Trophoblast cell (in vitro differentiated cells and primary cell): ENCODE results near the gene ATG7.
A peak's percentile ranks its signal among the peaks of the same experiment; 100 is the strongest.

Experiments
- DNase-seq, 2 donors: peaks; one replicate each; pipeline ENCODE4 v3.0.0-alpha.2; 2016
- H2AFZ ChIP-seq: 2 replicates; pipeline ENCODE4 v1.6.1; 2013; ENCODE audit warnings: low read length, moderate library complexity, mild to moderate bottlenecking; ENCODE audit not compliant: insufficient read depth, poor library complexity
- H2AK5ac ChIP-seq: 2 replicates; pipeline ENCODE4 v1.6.1; 2013; ENCODE audit warnings: mild to moderate bottlenecking, low read length
- H2BK120ac ChIP-seq: 2 replicates; pipeline ENCODE4 v1.6.1; 2013; ENCODE audit warnings: low read length, mild to moderate bottlenecking, moderate library complexity; ENCODE audit not compliant: insufficient read depth, poor library complexity
- H2BK12ac ChIP-seq: 2 replicates; pipeline ENCODE4 v1.6.1; 2013; ENCODE audit warnings: mild to moderate bottlenecking, low read length, moderate library complexity
- H2BK5ac ChIP-seq: 2 replicates; pipeline ENCODE4 v1.6.1; 2013; ENCODE audit warnings: low read length, low read depth, moderate library complexity, mild to moderate bottlenecking; ENCODE audit not compliant: poor library complexity
- H3K14ac ChIP-seq: 2 replicates; pipeline ENCODE4 v1.6.1; 2013; ENCODE audit warnings: mild to moderate bottlenecking, low read length
- H3K18ac ChIP-seq: 2 replicates; pipeline ENCODE4 v1.6.1; 2013; ENCODE audit warnings: mild to moderate bottlenecking, low read length
- H3K23ac ChIP-seq: 2 replicates; pipeline ENCODE4 v1.6.1; 2013; ENCODE audit warnings: low read length
- H3K27ac ChIP-seq: 2 replicates; pipeline ENCODE4 v1.5.1; 2013; ENCODE audit warnings: low read depth, mild to moderate bottlenecking, inconsistent platforms, low read length, moderate library complexity
- H3K27me3 ChIP-seq: 2 replicates; pipeline ENCODE4 v1.6.1; 2013; ENCODE audit warnings: inconsistent platforms, mild to moderate bottlenecking, low read length, moderate library complexity; ENCODE audit not compliant: insufficient read depth
- H3K36me3 ChIP-seq, 2 experiments: 1 replicate in 1 of 2; 2 replicates in 1 of 2; pipeline ENCODE4 v1.6.1; 2013; ENCODE audit warnings: low read length in 2 of 2, mild to moderate bottlenecking in 2 of 2, moderate library complexity in 1 of 2; ENCODE audit not compliant: insufficient read depth in 2 of 2, control insufficient read depth in 1 of 2
- H3K4ac ChIP-seq: 2 replicates; pipeline ENCODE4 v1.6.1; 2013; ENCODE audit warnings: low read depth, mild to moderate bottlenecking, low read length, moderate library complexity
- H3K4me1 ChIP-seq, 2 experiments: 1 replicate in 1 of 2; 2 replicates in 1 of 2; pipeline ENCODE4 v1.6.1; 2013; ENCODE audit warnings: low read length in 2 of 2, mild to moderate bottlenecking in 2 of 2, moderate library complexity in 1 of 2; ENCODE audit not compliant: insufficient read depth in 2 of 2, control insufficient read depth in 1 of 2
- H3K4me2 ChIP-seq: 2 replicates; pipeline ENCODE4 v1.6.1; 2013; ENCODE audit warnings: inconsistent platforms, mild to moderate bottlenecking, low read length, moderate library complexity
- H3K4me3 ChIP-seq: 2 replicates; pipeline ENCODE4 v1.5.1; 2013; ENCODE audit warnings: mild to moderate bottlenecking, low read depth, low read length, inconsistent platforms
- H3K79me1 ChIP-seq: one replicate; pipeline ENCODE4 v1.6.1; 2013; ENCODE audit warnings: low read length
- H3K79me2 ChIP-seq: 2 replicates; pipeline ENCODE4 v1.6.1; 2013; ENCODE audit warnings: low read length, mild to moderate bottlenecking; ENCODE audit not compliant: control insufficient read depth, insufficient read depth, poor library complexity
- H3K9ac ChIP-seq: 2 replicates; pipeline ENCODE4 v1.6.1; 2013; ENCODE audit warnings: mild to moderate bottlenecking, low read length
- H3K9me3 ChIP-seq: 2 replicates; pipeline ENCODE4 v1.6.1; 2013; ENCODE audit warnings: low read depth, mild to moderate bottlenecking, control low read depth, inconsistent platforms, low read length; ENCODE audit not compliant: insufficient read depth
- H4K12ac ChIP-seq: 2 replicates; pipeline ENCODE4 v1.6.1; 2013; ENCODE audit warnings: low read depth, mild to moderate bottlenecking, low read length, moderate library complexity
- H4K8ac ChIP-seq: 2 replicates; pipeline ENCODE4 v1.6.1; 2013; ENCODE audit warnings: low read depth, mild to moderate bottlenecking, low read length, moderate library complexity
- H4K91ac ChIP-seq: one replicate; pipeline ENCODE4 v1.6.1; 2013; ENCODE audit warnings: low read depth, mild to moderate bottlenecking, low read length, moderate library complexity
- WGBS: extraction: QIAGEN DNeasy Blood & Tissue Kit; methylation state at CpG from one replicate; pipeline ENCODE4 v1.1.7; 2013; ENCODE audit warnings: missing lambda C conversion rate; ENCODE audit not compliant: insufficient read length, insufficient coverage; ENCODE audit errors: extremely low coverage; 5-methylcytosine and 5-hydroxymethylcytosine counted together

Gene ATG7

DNA sequence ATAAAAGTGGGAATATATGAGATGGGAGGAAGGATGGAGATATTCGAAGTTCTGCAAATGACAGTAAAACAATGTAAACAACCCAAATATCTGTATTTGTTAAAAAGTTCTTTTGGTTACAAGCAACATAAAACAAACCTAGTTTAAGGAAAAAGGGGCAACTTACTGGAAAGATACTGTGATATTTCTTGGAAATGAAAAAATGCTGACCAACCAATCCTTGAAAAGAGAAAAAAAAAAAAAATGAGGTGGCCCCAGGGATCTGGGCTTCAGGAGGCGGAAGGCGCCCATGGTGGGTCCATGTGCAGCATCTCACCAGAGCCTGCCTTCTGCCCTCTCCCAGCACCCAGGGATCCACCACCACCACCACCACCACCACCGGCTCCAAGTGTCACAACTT is 312.4 kb downstream of the ATG7 start:
- Histone ChIP-seq H4K91ac (no peak overlapping the region), H3K4ac (no peak overlapping the region), H3K79me2 (peaks cover 13% of the 10 kb centered on the region), H2AK5ac (no peak overlapping the region), H2BK120ac (no peak overlapping the region), H3K18ac (no peak overlapping the region), H4K8ac (no peak overlapping the region), H3K4me3 (no peak overlapping the region), H2BK5ac (no peak overlapping the region), H3K4me2 (no peak overlapping the region), H3K23ac (no peak overlapping the region), H4K12ac (no peak overlapping the region), H2BK12ac (no peak overlapping the region), H3K79me1 (peaks cover 8% of the 10 kb centered on the region), H3K4me1 (peaks cover 26 to 33% of the 10 kb centered on the region in 2 experiments), H2AFZ (no peak overlapping the region), H3K9ac (no peak overlapping the region), H3K14ac (no peak overlapping the region), H3K27ac (no peak overlapping the region), H3K27me3 (no peaks in the 10 kb centered on the region), H3K9me3 (no peaks in the 10 kb centered on the region), H3K36me3 (peaks cover 6 to 8% of the 10 kb centered on the region in 2 experiments)
- WGBS = no CpG with 5 or more reads among the region's 4 CpGs
- no peak for DNase-seq

- Histone ChIP-seq H4K91ac (no peak overlapping the region), H4K12ac (no peak overlapping the region), H3K27me3 (no peaks in the 10 kb centered on the region), H3K18ac (peak overlapping the region; percentile 22), H3K14ac (no peak overlapping the region), H2BK5ac (no peak overlapping the region), H3K4me3 (no peak overlapping the region), H3K9ac (no peak overlapping the region), H3K27ac (no peak overlapping the region), H3K23ac (no peak overlapping the region), H3K4ac (peak overlapping the region; percentile 49), H3K4me1 (peaks cover 27 to 40% of the 10 kb centered on the region in 2 experiments), H3K79me2 (peaks cover 16% of the 10 kb centered on the region), H3K9me3 (no peaks in the 10 kb centered on the region), H2BK12ac (no peak overlapping the region), H2AFZ (no peak overlapping the region), H2AK5ac (no peak overlapping the region), H3K36me3 (peaks cover 6 to 8% of the 10 kb centered on the region in 2 experiments), H4K8ac (no peak overlapping the region), H2BK120ac (no peak overlapping the region), H3K4me2 (no peak overlapping the region), H3K79me1 (peaks cover 17% of the 10 kb centered on the region)
- no peak for DNase-seq
- WGBS = no CpG with 5 or more reads among the region's 12 CpGs
Measured at GRCh38 chr3:11587766-11588165, 315.6 kb downstream of the ATG7 start.

DNA sequence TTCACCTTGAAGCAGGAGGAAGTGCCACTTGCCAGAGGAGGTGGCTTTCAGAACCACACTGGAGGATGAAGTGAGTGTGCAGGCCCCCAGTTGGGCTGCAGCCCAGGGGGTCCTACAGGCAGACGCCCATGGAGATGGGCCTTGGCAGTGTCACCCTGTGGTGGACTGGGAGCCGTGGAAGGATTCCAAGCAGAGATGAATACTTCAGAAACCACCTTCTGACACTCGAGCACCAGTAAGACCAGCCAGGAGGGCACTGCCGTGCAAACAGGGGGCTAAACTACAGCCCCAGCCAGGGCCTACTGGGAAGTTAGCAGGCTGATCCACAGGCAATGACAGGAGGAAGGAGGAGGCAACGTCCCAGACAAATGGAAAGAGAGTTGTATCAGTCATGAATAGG is 316.1 kb downstream of the ATG7 start:
- H3K9me3 ChIP-seq = no peaks in the 10 kb centered on the region
- H2BK12ac ChIP-seq = peak overlapping the region; percentile 51
- no peak overlapping the region for H3K14ac ChIP-seq
- H3K27me3 ChIP-seq = no peaks in the 10 kb centered on the region
- DNase-seq = no peak
- peaks cover 25 to 39% of the 10 kb centered on the region in 2 experiments for H3K4me1 ChIP-seq
- H2AK5ac ChIP-seq = peak overlapping the region; percentile 28
- no peak overlapping the region for H2BK5ac ChIP-seq
- no peak overlapping the region for H3K4me3 ChIP-seq
- H2AFZ ChIP-seq = no peak overlapping the region
- peaks cover 16% of the 10 kb centered on the region for H3K79me2 ChIP-seq
- H3K4me2 ChIP-seq = no peak overlapping the region
- H2BK120ac ChIP-seq = no peak overlapping the region
- peaks cover 6 to 8% of the 10 kb centered on the region in 2 experiments for H3K36me3 ChIP-seq
- H4K91ac ChIP-seq = no peak overlapping the region
- peak overlapping the region; percentile 49 for H3K4ac ChIP-seq
- H3K27ac ChIP-seq = no peak overlapping the region
- H3K23ac ChIP-seq = no peak overlapping the region
- H4K8ac ChIP-seq = no peak overlapping the region
- WGBS = no CpG with 5 or more reads among the region's 5 CpGs
- peaks cover 17% of the 10 kb centered on the region for H3K79me1 ChIP-seq
- H3K18ac ChIP-seq = peak overlapping the region; percentile 22
- H4K12ac ChIP-seq = no peak overlapping the region
- no peak overlapping the region for H3K9ac ChIP-seq

- Histone ChIP-seq H2AK5ac (peak overlapping the region; percentile 28), H3K23ac (no peak overlapping the region), H2BK12ac (peak overlapping the region; percentile 51), H3K14ac (no peak overlapping the region), H3K4me2 (no peak overlapping the region), H4K12ac (no peak overlapping the region), H2BK120ac (no peak overlapping the region), H3K4ac (peak overlapping the region; percentile 49), H3K79me1 (peaks cover 20% of the 10 kb centered on the region), H3K79me2 (peaks cover 17% of the 10 kb centered on the region), H3K36me3 (peaks cover 6 to 8% of the 10 kb centered on the region in 2 experiments), H3K27me3 (no peaks in the 10 kb centered on the region), H2AFZ (no peak overlapping the region), H4K8ac (no peak overlapping the region), H3K9me3 (no peaks in the 10 kb centered on the region), H3K9ac (no peak overlapping the region), H3K18ac (peak overlapping the region; percentile 22), H2BK5ac (no peak overlapping the region), H3K27ac (no peak overlapping the region), H3K4me3 (no peak overlapping the region), H4K91ac (no peak overlapping the region), H3K4me1 (peaks cover 26 to 40% of the 10 kb centered on the region in 2 experiments)
- no CpG with 5 or more reads among the region's 3 CpGs for WGBS
- DNase-seq = no peak
Measured at GRCh38 chr3:11588755-11589154, 316.6 kb downstream of the ATG7 start.
